CD4-positive, alpha-beta T cell treated with Interleukin-1 beta for 1 hour (primary cell): ENCODE data around the gene SLC25A10.

Source experiments
- DNase-seq, 2 donors: peaks; one replicate each; pipeline ENCODE4 v3.0.0-alpha.2; 2020 to 2022

SLC25A10 gene, protein sequence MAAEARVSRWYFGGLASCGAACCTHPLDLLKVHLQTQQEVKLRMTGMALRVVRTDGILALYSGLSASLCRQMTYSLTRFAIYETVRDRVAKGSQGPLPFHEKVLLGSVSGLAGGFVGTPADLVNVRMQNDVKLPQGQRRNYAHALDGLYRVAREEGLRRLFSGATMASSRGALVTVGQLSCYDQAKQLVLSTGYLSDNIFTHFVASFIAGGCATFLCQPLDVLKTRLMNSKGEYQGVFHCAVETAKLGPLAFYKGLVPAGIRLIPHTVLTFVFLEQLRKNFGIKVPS

DNA sequence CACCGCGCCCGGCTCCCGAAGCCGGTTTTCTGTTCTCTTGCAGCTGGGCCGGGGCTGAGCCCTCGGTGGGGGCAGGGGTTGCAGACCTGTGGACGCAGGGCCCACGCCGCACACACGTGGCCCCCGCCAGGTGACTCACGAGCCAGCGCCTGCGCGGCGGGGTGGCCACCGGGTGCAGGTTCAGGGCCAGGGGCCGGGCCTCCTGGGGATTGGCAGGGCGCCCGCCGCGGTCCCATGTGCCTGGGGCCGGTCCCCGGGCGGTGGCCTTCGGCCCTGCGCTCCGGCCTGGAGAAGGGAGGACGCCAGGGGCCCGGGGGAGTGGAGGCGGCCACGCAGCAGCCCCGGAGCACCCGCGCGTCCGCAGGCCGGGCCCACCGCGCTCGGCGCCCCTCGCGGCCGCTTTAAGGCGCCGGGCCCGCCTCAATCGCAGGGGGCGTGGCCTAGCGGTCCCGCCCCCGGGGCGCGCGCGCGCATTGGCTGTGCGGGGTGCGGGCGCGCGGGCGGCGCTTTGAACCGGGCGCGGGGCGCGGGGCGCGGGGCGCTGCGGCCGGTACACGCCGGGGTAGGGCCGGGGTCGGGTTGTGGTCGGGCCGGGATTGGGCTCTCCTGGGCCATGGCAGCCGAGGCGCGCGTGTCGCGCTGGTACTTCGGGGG, at the start of gene SLC25A10:
SLC25A10 (plus strand) TSS at position 471 of the 654 bp plus-strand sequence; CDS start at position 614, 143 bp downstream.
- peak; percentile 75 to 78 for DNase-seq

DNA sequence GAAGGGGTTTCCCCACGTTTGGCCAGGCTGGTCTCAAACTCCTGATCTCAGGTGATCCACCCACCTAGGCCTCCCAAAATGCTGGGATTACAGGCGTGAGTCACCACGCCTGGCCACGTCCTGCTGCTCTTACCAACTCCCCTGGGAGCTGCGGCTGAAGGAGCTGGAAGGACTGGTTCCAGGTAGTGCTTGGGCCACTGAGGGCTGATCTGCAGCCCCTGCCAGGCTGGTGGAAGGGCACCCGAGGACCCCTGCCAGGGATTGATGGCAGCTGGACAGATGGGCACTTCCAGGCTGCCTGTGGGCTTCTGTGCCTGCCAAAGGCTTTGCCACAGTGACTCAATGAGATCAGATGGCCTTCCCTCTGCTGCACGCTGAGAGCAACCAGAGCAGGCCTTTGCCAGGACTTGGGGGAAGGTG, 48.0 kb upstream of the SLC25A10 start:
- DNase-seq = no peak

- DNase-seq = peak; percentile 34 to 43
These were observed 46.6 kb upstream of the SLC25A10 start for GRCh38 chr17:81665205-81666091.

GRCh38 chr17:81666092-81666341, 46.1 kb upstream of the SLC25A10 start:
- peak in 1 of 2 donors; percentile 19 for DNase-seq

GRCh38 chr17:81666342-81667191, 45.5 kb upstream of the SLC25A10 start, which contains the start of the genes CCDC137 and OXLD1:
Gene CCDC137, plus strand, starts transcription at chr17:81666737. Its CDS starts 30 bp downstream, at chr17:81666767.
Gene OXLD1, minus strand, starts transcription at chr17:81666605. Its CDS starts 28 bp downstream, at chr17:81666577.
- DNase-seq = peak; percentile 91 to 92

DNA sequence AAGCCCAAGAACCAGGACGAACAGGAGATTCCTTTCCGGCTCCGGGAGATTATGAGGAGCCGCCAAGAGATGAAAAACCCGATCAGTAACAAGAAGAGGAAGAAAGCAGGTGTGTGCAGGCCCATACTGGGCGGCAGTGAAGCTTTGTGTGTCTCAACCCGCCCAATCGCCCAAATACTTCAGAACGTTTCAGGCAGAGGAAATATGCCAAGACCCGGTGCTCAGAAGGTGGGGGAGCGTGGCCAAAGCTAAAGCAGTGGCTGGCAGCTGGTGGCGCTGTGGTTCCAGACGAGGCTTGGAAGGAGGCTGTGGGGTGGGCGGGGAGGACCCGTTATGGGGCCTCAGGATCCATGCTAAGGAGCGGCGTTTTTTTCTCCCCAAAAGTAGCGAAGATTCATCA, 44.3 kb upstream of the SLC25A10 start:
- no peak for DNase-seq

DNA sequence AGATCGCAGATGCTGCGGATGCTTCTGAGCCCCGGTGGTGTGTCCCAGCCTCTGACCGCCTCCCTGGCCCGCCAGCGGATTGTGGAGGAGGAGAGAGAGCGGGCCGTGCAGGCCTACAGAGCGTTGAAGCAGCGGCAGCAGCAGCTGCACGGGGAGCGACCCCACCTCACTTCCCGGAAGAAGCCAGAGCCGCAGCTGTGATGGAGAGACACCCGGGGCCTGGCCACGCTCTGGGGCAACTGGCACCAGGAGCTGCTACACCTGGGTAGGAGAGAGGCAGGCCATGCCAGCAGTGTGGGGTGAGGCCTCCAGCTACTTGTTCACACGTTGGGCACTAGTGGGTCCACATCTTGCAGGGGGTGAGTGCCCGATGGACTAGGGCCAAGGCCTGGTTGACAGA, 39.6 kb upstream of the SLC25A10 start:
- DNase-seq = no peak

DNA sequence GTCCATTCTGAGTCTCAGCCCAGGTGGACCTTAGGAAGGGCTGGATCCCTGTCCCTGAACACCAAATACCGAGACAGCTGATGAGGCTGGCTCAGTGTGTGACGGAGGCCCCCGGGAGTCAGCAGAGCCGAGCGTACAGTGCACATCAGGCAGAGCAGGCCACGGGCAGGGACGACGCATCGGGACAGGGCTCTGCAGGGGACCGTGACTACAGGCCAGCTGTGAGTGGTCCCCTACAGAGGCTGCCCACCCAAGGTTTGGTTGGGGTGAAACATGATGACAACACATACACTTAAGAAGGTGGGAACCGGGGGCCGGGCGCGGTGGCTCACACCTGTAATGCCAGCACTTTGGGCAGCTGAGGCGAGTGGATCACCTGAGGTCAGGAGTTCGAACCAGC, 39.1 kb upstream of the SLC25A10 start:
- no peak for DNase-seq

GRCh38 chr17:81673561-81674258, 38.4 kb upstream of the SLC25A10 start:
- DNase-seq = no peak

DNA sequence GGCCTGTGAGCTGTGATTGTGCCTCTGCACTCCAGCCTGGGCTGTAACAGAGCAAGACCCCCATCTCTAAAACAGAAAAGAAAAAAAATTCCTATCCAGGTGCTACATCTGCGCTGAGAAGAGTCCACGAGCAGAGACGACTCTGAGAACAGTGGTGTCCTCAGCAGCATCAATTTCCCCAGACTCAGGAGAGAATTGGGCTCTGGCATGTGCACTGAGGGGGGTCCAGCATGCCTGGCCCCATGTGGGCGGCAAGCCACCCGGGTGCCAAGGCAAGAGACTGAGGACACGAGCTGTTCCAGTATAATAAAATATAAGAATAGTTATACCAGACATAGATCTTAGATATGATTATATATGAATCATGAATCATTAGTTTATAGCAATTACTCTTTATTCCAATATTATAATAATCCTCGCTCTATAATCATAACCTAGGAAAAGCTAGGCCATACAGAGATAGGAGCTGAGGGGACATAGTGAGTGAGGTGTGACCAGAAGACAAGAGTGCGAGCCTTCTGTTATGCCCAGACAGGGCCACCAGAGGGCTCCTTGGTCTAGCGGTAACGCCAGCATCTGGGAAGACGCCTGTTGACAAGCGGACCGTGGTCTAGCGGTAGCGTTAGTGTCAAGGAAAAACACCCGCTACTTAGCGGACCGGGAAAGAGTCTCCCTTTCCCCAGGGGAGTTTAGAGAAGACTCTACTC, 36.4 kb upstream of the SLC25A10 start:
- DNase-seq = peak; percentile 39 to 41

DNA sequence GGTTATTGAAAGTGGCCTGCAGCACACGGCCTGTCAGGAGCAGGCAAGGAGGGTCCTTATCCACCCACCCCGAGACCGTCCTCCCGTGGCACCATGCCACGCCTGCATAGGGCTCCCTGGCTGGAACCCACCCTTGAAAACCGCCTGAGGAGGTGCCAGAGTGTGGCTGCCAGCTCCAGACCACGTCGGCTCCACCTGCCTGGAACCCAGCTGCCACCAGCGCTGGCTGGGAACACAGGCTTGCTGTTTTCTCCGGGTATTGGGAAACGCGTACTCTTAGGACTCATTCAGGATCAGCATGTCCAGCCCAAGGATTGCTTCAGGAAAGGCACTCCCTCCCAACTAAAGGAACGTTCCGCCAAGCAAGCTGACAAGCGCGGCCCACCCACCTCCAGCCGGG, 35.2 kb upstream of the SLC25A10 start:
- DNase-seq = no peak

DNA sequence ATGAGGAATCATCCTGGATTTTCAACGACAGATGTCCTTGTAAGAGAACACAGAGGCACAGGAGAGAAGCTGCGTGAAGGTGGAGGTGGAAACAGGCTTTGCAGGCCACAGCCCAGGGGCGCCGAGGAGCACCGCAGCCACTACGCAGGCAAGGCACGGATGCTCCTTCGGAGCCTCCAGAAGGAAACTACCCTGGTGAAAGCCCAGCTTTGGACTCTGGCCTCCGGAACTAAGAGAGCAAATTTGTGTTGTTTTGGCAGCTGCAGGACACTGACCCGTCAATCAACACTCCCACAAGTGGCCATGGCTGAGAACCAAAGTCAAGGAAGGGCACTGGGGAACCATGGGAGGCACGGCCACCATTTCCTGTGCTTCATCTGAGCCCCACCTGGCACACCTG, 31.9 kb upstream of the SLC25A10 start:
- no peak for DNase-seq

- no peak for DNase-seq
These were observed 30.4 kb upstream of the SLC25A10 start for GRCh38 chr17:81681672-81682071.

GRCh38 chr17:81682565-81683207, 29.4 kb upstream of the SLC25A10 start:
- no peak for DNase-seq

- DNase-seq = no peak
These were observed 28.9 kb upstream of the SLC25A10 start for GRCh38 chr17:81683208-81683583.

DNA sequence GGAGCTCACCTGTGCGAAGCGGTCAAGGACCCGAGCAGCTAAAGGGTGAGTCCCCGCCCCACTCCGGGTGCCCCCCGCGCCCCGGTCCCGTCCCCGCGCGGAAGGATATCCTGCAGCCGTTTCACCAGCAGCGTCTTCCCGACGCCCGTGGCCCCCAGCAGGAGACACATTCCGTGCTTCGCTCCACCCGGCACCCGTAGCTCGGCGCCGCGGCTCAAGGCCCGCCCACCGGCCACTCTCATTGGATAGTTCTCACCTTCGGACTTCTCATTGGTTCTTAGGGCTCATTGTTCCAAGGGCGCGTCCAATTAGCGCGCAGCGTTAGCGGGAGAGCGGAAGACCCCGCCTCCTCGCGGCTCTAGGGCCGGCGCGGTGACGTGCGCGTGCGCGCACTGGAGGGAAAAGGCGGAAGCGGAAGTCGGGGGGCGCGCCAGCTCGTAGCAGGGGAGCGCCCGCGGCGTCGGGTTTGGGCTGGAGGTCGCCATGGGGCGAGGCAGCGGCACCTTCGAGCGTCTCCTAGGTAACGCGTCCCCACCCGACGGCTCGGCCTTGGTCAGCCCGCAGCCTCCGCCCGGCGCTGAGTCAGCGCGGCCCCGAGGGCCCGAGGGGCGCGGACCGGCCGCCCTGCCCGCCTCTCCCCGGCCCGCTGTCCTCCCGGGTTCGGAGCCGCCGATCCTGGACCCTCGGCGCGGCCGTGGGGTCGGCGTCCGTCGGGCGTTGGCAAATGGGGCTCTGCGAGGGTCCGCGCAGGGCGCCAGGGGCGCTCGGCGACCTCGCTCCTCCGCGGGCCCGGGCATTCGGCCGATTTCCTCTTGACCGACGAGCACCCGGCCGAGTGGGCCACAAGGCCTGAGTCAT, 28.3 kb upstream of the SLC25A10 start, which contains the start of the genes ARL16 and HGS:
ARL16 (minus strand) TSS at position 214 of the 858 bp plus-strand sequence; CDS start at position 170, 44 bp downstream.
HGS (plus strand) TSS at position 428 of the 858 bp plus-strand sequence; CDS start at position 484, 56 bp downstream.
- peak; percentile 98 to 99 for DNase-seq

GRCh38 chr17:81684442-81684911, 27.6 kb upstream of the SLC25A10 start:
- DNase-seq = peak in 1 of 2 donors; percentile 56

DNA sequence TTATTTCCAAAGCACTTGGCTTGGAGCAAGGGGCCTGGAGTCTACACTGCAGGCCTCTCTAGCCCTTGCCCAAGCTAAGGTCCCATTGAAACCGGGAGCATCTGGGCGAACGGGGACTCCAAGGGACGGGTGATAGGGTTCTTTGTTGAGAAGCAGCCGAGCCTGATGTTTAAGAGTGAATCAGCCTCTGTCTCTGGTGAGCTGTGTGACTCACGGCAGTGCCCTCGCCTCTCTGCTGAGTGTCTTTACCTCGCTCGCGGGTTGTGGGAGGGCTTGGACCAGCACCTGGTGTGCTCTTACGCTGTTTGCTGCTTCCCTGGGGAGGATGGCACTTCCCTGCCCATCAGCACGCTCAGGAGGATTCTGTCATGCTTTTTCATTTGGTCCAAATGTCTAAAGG, 27.0 kb upstream of the SLC25A10 start:
- DNase-seq = no peak

DNA sequence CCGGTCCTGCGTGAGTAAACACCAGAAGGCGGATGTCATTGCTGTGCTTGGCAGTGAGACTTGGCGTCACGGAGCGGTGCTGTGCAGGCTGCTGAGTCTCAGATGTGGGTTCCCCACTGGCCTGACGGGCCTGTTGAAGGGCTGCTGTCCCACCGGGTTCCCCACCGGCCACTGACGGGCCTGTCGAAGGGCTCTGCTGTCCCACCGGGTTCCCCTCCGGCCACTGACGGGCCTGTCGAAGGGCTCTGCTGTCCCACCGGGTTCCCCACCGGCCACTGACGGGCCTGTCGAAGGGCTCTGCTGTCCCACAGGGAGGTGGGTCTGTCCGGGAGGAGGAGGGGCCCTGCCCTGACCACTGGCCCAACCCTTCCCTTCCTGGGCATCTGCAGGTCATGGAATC, 25.5 kb upstream of the SLC25A10 start:
- no peak for DNase-seq
